Fibroblast of villous mesenchyme (primary cell): ENCODE results near the gene C19orf73. TPM values are rescaled to one million over a fixed set of nuclear protein-coding genes. Genes with fewer than 3 reads are reported as not detected.
A peak's percentile ranks its signal among the peaks of the same experiment; 100 is the strongest.

Experiments used
- DNase-seq: peaks from one replicate; pipeline ENCODE4 v3.0.0-alpha.2; 2010; ENCODE audit warnings: low read depth
- H3K4me3 ChIP-seq: 2 replicates; pipeline ENCODE4 v1.5.1; 2011; ENCODE audit warnings: low read depth, mild to moderate bottlenecking, low read length
- total RNA-seq: library from RNA; depleted of rRNA; stranded (reverse); fragments of >200 nt; gene quantifications from 2 replicates; pipeline ENCODE4 v1.2.3, GENCODE V29; 2012
- TF ChIP-seq, protein P1 (sequence below): IDR thresholded peaks from 2 replicates; pipeline ENCODE4 v1.5.1; 2012; ENCODE audit warnings: low read depth, mild to moderate bottlenecking, low read length; ENCODE audit not compliant: insufficient read depth

The C19orf73 gene
- total RNA-seq, 1 donor, result not detected

DNA sequence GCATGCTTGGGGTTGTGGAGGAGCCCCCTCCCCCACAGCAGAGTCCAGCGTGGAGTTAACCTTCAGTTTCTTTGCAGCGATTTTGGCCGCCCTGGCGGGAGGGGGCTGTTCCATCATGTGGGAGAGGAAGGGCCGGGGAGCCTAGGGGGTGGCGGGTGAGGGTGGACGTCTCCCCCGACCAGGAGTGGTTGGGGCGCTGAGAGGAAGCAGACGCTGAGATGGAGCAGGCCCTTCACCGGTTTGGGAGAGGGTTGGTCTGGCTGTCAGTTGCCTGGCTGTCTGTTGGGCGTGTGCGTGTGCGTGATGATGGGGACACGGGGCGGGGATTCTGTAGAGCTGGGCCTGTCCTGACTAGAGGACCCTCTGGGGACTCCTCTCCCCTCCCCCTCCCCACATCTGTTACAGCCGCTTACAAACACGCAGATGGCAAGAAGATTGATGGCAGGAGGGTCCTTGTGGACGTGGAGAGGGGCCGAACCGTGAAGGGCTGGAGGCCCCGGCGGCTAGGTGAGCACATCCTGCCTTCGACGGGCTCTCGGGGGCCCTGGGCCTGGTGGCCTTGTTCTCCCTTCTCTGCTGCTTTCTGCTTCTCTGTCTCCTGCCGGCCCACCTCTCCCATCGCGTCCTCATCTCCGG lies 14.6 kb downstream of the C19orf73 start:
- DNase-seq, result no peak
- TF ChIP-seq, protein P1, sequence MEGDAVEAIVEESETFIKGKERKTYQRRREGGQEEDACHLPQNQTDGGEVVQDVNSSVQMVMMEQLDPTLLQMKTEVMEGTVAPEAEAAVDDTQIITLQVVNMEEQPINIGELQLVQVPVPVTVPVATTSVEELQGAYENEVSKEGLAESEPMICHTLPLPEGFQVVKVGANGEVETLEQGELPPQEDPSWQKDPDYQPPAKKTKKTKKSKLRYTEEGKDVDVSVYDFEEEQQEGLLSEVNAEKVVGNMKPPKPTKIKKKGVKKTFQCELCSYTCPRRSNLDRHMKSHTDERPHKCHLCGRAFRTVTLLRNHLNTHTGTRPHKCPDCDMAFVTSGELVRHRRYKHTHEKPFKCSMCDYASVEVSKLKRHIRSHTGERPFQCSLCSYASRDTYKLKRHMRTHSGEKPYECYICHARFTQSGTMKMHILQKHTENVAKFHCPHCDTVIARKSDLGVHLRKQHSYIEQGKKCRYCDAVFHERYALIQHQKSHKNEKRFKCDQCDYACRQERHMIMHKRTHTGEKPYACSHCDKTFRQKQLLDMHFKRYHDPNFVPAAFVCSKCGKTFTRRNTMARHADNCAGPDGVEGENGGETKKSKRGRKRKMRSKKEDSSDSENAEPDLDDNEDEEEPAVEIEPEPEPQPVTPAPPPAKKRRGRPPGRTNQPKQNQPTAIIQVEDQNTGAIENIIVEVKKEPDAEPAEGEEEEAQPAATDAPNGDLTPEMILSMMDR, result no peak
- no peak overlapping the region for H3K4me3 ChIP-seq

DNA sequence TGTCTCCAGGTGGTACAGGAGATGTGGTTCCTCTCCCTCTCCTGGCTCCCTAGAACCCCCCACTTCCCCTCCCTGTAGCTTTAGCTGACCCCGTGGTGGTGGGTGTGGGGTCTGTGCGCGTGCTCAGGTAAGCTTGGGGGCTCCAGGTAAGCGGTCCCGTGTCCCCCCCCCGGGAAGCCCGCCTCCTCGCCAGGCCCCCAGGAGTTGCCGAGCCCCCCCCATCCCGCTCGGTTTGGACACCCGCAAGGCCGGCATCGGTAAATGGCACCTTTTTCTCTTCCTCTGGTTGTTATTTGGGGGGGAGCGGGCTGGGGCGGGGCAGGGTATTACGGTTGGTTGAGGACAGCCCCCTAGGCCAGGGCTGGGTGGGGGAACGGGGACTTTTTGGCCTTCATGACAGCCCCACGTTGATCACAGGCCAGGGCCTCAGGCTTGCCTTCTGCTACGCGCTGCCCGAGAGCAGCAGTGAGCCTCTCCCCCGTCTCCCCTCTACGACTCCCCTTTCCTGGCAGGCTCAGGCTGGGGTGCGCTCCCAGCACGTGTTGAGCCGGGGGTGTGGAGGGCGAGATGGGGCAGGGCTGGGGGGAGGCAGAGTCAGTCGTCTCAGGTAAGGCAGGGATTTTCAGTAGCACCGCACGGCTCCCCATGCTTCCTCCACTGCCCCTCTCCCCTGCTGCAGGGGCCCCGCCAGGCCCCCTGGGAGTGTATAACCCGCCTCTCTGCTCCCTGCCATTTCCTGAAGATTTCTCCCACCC lies 15.4 kb downstream of the C19orf73 start:
- no peak overlapping the region for H3K4me3 ChIP-seq
- no peak for DNase-seq
- TF ChIP-seq, protein P1, result no peak

DNA sequence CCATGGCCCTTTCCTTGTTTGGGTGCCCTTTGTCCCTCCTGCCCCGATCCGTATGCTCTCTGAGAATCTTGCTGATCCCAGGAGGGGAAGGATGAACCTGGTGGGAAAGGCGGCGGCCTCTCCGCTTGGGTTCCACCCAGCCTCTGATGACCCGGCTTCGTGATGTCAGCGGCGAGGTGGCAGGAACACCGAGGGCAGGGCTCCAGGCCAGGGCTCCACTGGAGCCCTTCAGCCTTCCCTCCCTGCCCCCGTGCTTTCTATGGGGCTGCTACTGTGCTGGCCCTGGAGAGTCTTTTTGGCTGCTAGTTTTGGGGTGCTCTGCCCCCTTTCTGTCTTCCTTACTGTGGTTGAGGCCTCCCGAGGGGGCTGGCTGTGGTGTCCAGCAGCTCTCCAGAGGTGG lies 16.6 kb downstream of the C19orf73 start:
- TF ChIP-seq, protein P1, result no peak
- no peak for DNase-seq
- no peak overlapping the region for H3K4me3 ChIP-seq

DNA sequence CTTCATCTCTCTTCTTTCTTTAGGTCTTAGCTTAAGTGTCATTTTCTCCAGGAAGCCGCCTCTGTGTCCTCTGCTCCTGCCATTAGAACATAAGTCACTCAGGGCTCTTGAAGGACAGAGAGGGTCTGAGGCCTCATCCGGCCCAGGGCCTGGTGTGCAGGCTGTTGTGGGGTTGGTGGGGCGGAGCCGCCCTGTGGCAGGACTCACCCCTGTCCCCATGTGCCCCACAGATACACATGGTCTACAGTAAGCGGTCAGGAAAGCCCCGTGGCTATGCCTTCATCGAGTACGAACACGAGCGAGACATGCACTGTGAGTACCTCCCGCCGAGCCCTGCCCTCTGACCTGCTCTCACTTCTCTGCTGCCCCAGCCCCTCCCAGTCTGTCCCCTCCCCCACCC lies 17.8 kb downstream of the C19orf73 start:
- no peak overlapping the region for H3K4me3 ChIP-seq
- TF ChIP-seq, protein P1, result no peak
- DNase-seq, result no peak

DNA sequence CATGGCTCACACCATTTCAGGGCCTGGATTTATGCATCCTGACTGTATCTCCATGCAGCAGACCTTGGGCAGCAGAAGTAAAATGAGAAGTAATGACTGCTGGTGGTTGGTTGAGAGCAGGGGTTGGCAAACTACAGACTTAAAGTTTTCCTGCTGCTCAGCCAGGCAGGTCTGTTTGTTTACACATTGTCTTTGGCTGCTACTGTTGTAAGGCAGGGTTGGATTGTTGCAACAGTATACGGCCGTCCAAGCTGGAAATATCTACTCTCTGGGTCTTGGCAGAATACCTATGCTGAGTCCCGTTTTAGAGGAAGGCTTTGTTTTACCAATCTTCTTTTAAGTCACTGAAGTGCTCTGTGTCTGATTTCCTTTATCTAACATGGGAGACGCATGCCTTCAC lies 20.1 kb downstream of the C19orf73 start:
- TF ChIP-seq, protein P1, result no peak
- H3K4me3 ChIP-seq, result no peak overlapping the region
- DNase-seq, result no peak

DNA sequence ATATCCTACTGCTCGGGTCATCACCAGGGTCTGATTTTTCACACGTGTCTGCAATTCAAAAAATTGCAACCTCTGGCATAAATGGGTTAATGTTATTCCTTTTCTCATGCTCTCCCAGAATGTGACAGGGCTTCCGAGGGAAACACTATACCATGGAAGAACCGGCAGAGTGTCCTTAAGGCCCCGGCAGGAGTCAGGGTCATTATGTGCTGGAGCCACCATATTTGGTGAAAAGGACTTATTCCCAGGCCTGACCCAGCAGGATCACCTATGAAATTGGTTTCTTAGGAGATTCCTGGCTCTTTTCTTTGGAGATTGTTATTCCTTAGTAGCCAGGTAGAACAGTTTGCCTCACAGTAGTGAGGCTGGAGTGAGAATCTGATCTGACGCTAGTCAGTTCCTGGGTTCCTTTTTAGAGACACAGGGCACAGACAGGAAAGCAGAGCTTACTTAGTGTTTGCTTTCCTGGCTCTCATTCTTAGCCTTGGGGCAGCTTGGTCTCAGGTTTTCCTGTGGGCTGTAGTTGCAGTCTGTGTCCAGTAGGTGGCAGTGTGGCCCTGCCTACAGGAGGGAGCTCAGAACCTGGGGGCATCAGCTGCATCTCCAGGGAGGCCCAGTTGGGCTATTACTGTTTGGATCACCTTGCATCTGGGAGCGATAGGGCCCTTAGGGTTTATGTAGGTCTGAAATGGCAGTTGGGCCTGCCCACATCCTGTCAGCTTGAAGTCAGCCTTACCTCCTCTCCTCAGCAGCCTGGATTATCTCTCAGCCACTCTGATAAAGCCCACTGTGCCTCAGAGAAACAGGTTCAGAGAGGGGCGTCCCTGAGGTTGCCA lies 21.3 kb downstream of the C19orf73 start:
- DNase-seq, result peak; percentile 71
- no peak overlapping the region for H3K4me3 ChIP-seq
- TF ChIP-seq, protein P1, result peak; percentile 100
